Urothelium cell line (cell line): ENCODE measurements around the gene GBGT1.

Source experiments
- DNase-seq: peaks from one replicate; pipeline ENCODE4 v3.0.0; 2011; ENCODE audit warnings: low spot score, mixed read lengths
- FAIRE-seq: peaks from 2 replicates; lab custom pipeline; 2011; peaks lifted over from hg19 to GRCh38; lab: Jason Lieb, UNC

GBGT1 gene

GRCh38 chr9:133166392-133166791 is 2.7 kb upstream of the GBGT1 start:
- DNase-seq = no peak
- FAIRE-seq = no peak

GRCh38 chr9:133165452-133165730 is 1.7 kb upstream of the GBGT1 start:
- FAIRE-seq = no peak

GRCh38 chr9:133164191-133164590 is 477 bp upstream of the GBGT1 start:
- DNase-seq (no peak), FAIRE-seq (no peak)

More at GRCh38 chr9:133165452-133165730, 1.7 kb upstream of the GBGT1 start:
- DNase-seq = no peak

GRCh38 chr9:133162861-133163503 is 732 bp downstream of the GBGT1 start:
- FAIRE-seq = no peak
- DNase-seq = no peak

- DNase-seq = no peak
Observed at GRCh38 chr9:133161547-133161950, 2.2 kb downstream of the GBGT1 start.

GRCh38 chr9:133160742-133161546 is 2.8 kb downstream of the GBGT1 start:
- DNase-seq = peak; percentile 67
- no peak for FAIRE-seq

More at GRCh38 chr9:133161547-133161950, 2.2 kb downstream of the GBGT1 start:
- FAIRE-seq = no peak

GRCh38 chr9:133158695-133159094 is 5.0 kb downstream of the GBGT1 start:
- DNase-seq = no peak

GRCh38 chr9:133155156-133155555 is 8.6 kb downstream of the GBGT1 start:
- FAIRE-seq = no peak
- DNase-seq = no peak

More at GRCh38 chr9:133158695-133159094, 5.0 kb downstream of the GBGT1 start:
- no peak for FAIRE-seq

GRCh38 chr9:133154097-133154989 is 9.4 kb downstream of the GBGT1 start:
- FAIRE-seq (no peak), DNase-seq (no peak)

GRCh38 chr9:133153227-133154096 is 10.3 kb downstream of the GBGT1 start:
- FAIRE-seq (no peak), DNase-seq (no peak)

GRCh38 chr9:133151601-133152525 is 11.9 kb downstream of the GBGT1 start:
- DNase-seq (no peak), FAIRE-seq (no peak)

- FAIRE-seq = no peak
- DNase-seq = no peak
Observed at GRCh38 chr9:133151041-133151440, 12.7 kb downstream of the GBGT1 start.

GRCh38 chr9:133149130-133150015 is 14.3 kb downstream of the GBGT1 start:
- DNase-seq (peak; percentile 95), FAIRE-seq (peak; percentile 99)

GRCh38 chr9:133148199-133149129 is 15.2 kb downstream of the GBGT1 start:
- no peak for FAIRE-seq
- peak; percentile 61 for DNase-seq

GRCh38 chr9:133147412-133148198 is 16.1 kb downstream of the GBGT1 start:
- DNase-seq (peak; percentile 78), FAIRE-seq (no peak)

- no peak for FAIRE-seq
Observed at GRCh38 chr9:133146746-133147411, 16.8 kb downstream of the GBGT1 start.

More at GRCh38 chr9:133146746-133147411, 16.8 kb downstream of the GBGT1 start:
- DNase-seq = no peak
